Astrocyte of the spinal cord (primary cell): Measurements from ENCODE around the gene PDE8B.

Experiments
- DNase-seq: peaks from one replicate; pipeline ENCODE4 v3.0.0; 2011; ENCODE audit warnings: low read depth, low spot score
- H3K4me3 ChIP-seq: 2 replicates; pipeline ENCODE4 v1.5.1; 2011; ENCODE audit warnings: low read depth, mild to moderate bottlenecking, low read length, moderate library complexity
- in situ Hi-C: cut with HindIII; loops from 2 replicates; pipeline ENCODE4 v1.10.0; 2017; ENCODE audit warnings: low sequenced_read_pairs
- TF ChIP-seq, protein P1 (sequence below): IDR thresholded peaks from 2 replicates; pipeline ENCODE4 v1.5.1; 2012; ENCODE audit warnings: low read depth, mild to moderate bottlenecking, low read length, inconsistent platforms

Gene PDE8B

DNA sequence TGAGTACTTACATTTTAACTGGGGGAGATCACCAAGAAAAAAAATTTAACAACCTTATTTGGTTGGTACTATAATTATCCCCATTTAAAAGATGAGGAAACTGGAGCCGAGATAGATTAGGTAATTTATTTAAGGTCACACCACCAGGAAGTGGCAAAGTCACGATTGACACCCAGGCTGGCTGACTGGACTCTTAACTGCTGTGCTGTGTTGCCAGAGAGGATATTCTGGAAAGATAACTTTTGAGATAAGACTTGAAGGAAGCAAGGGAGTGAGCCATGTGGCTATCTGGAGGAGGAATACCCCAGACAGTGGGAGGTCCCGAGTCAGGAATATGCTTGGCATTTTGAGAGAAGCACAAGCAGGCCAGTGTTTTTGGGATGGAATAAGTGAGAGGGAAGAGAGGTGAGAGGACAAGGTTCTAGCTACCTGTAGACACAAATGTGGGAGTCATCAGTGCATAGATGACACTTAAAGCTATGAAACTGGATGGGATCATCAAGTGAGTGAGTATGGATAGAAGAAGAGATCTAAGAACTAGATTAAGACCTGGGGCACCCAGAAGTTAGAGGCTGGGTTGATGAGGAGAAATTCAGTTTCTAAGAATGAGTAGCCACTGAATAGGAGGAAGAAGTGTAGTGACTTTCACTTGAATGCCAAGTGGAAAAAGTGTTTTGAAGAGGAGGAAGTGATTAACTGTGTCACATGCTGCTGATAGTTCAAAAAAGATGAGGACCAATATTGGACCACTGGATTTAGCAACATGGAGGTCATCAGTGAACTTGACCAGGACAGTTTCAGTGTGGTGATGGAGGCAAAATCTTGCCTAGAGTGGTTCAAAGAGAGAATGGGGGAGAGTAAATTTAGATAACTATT is 25.6 kb downstream of the PDE8B start:
- no peak for DNase-seq
- in situ Hi-C loops = no loop called here
- H3K4me3 ChIP-seq = no peak overlapping the region
- TF ChIP-seq, protein P1, sequence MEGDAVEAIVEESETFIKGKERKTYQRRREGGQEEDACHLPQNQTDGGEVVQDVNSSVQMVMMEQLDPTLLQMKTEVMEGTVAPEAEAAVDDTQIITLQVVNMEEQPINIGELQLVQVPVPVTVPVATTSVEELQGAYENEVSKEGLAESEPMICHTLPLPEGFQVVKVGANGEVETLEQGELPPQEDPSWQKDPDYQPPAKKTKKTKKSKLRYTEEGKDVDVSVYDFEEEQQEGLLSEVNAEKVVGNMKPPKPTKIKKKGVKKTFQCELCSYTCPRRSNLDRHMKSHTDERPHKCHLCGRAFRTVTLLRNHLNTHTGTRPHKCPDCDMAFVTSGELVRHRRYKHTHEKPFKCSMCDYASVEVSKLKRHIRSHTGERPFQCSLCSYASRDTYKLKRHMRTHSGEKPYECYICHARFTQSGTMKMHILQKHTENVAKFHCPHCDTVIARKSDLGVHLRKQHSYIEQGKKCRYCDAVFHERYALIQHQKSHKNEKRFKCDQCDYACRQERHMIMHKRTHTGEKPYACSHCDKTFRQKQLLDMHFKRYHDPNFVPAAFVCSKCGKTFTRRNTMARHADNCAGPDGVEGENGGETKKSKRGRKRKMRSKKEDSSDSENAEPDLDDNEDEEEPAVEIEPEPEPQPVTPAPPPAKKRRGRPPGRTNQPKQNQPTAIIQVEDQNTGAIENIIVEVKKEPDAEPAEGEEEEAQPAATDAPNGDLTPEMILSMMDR = no peak

DNA sequence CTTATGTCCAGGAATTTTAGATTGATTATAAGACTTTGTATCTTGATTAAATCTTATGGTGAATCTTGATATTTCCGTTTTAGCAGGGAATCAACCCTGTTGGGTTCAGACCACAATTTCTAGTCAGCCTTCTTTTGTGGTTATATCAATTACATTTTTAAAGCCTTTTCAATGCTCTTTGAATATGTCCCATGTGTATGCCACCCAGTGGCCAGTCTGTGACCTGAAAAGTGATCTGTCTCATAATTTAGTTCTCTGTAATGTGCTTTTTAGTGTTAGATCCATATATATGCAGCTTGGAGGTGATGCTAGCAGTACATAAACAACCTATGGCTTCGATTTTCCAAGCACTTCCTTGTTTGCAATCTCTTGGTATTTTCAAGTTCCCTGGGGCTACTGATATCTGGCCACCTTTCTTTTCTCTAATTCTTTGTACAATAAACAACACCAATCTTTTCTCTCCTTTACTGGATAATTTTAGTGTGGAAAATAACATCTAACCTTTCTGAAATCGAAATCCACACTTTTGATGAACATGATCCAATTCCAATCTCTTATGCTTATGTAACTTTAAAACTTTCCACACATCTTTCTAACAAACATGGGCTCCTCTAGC is 28.8 kb downstream of the PDE8B start:
- DNase-seq = peak; percentile 10
- no peak overlapping the region for H3K4me3 ChIP-seq
- TF ChIP-seq, protein P1 = peak; percentile 38
- in situ Hi-C loops = no loop called here

DNA sequence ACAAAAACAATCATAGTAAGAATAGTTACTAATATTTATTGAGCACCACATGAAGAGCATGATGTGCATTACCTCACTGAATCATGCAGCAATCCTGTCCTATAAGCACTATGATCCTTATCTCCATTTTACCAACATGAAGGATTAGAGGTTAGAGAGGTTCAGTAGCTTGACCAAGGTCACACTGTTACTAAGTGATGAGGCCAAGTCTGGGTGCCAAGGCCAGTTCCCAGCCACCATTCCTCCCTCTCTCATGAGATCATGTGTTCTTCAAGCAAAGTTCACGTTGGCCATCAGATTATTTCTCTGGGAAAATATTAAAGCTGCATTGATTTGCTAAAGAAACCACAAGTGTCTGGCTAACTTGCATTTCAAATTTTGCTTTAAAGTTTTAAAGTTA is 31.0 kb downstream of the PDE8B start:
- TF ChIP-seq, protein P1 = no peak
- H3K4me3 ChIP-seq = no peak overlapping the region
- in situ Hi-C loops = no loop called here
- no peak for DNase-seq

DNA sequence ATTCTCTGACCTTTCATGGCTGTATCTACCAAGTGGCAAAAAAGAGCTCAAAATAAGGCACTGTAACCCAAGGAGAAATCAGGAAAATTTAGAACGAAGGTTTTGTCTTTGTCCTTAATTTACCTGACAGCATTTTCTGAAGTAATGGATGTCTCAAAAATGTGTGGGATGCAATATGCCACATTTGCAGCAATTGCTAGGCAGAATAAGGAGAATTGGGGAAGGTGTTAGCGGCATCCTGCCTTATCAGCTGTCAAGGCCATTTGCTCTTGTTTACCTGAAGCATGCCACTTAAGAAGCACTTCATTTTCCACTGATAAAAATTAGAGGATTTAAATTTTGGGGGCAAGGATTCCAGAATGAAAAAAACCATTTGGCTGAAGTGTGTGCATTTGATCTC is 39.0 kb downstream of the PDE8B start:
- in situ Hi-C loops = no loop called here
- DNase-seq = no peak
- TF ChIP-seq, protein P1 = no peak
- H3K4me3 ChIP-seq = no peak overlapping the region

DNA sequence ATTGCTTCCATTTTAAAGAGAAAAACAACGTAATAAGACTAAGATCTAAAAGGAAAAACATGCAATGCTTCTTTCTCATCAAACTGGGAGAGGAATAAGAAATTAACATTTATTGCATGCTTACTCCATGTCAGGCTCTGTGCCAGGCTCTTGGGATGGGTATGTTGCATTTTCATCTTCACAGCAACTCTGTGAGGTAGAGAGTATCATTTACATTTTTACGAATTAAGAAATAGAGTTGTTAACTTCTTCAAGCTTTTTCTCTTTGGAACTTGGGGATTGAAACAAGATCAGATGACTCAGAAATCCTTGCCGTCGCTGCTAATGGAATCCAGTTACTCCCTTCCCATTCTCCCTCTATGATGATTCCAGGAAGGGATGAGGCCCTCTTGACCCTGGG is 39.5 kb downstream of the PDE8B start:
- TF ChIP-seq, protein P1 = no peak
- no peak for DNase-seq
- in situ Hi-C loops = no loop called here
- no peak overlapping the region for H3K4me3 ChIP-seq

DNA sequence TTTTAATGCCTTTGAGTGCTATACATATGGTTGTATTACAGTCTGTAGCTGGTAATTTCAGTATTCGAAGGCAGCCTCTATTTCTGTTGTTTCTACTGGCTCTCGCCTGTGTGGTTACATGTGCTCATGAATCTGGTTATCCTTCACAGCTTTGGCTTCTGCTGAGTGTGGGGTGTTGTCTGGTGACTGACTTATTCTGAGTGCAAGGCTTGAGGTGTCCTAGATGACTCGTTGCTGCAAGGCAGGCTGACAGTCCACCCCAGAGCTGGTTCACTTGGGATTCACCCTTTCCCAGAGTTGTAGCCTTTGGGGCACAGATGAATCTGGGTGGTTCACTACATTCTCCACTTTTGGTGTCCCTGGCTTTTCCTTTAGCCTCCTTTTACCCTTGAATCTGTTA is 41.4 kb downstream of the PDE8B start:
- in situ Hi-C loops = no loop called here
- TF ChIP-seq, protein P1 = no peak
- H3K4me3 ChIP-seq = no peak overlapping the region
- DNase-seq = no peak
